ENCODE measurements around the gene ELN.

ELN gene

DNA sequence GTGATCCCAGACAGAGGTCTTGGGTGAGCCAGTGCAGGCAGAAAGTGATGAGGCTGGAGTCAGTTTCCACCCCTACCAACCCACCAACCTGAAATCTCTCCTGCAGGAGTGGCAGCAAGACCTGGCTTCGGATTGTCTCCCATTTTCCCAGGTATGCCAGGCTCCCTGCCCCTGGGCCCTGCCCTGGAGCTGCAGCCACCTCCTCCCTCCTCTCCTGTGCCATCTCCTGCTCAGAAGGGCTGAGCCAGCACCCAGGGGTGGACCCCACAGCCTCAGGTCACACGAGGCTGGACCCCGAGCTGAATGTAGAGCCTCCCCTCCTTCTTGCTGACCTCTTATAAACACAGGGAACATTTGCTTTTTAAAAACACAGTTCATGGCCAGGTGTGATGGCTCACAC lies 38.7 kb downstream of the ELN start:
- no peak for DNase-seq

DNA sequence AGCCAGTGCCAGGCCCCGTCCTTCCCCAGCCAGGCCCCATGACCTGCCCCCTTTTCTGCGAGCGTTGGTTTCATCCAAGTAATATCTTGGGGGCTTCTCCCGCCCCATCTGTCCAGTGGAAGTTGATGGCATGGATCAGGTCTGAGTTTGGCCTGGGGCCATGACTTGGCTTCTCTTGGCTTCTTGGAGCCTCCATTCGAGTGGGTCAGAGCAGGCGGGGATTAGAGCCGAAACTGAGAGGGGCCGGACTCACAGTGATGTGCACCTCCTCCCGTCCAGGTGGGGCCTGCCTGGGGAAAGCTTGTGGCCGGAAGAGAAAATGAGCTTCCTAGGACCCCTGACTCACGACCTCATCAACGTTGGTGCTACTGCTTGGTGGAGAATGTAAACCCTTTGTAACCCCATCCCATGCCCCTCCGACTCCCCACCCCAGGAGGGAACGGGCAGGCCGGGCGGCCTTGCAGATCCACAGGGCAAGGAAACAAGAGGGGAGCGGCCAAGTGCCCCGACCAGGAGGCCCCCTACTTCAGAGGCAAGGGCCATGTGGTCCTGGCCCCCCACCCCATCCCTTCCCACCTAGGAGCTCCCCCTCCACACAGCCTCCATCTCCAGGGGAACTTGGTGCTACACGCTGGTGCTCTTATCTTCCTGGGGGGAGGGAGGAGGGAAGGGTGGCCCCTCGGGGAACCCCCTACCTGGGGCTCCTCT lies 40.6 kb downstream of the ELN start:
- no peak for DNase-seq

DNA sequence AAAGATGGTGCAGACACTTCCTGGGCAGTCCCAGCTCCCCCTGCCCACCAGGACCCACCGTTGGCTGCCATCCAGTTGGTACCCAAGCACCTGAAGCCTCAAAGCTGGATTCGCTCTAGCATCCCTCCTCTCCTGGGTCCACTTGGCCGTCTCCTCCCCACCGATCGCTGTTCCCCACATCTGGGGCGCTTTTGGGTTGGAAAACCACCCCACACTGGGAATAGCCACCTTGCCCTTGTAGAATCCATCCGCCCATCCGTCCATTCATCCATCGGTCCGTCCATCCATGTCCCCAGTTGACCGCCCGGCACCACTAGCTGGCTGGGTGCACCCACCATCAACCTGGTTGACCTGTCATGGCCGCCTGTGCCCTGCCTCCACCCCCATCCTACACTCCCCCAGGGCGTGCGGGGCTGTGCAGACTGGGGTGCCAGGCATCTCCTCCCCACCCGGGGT lies 41.1 kb downstream of the ELN start:
- DNase-seq: no peak

DNA sequence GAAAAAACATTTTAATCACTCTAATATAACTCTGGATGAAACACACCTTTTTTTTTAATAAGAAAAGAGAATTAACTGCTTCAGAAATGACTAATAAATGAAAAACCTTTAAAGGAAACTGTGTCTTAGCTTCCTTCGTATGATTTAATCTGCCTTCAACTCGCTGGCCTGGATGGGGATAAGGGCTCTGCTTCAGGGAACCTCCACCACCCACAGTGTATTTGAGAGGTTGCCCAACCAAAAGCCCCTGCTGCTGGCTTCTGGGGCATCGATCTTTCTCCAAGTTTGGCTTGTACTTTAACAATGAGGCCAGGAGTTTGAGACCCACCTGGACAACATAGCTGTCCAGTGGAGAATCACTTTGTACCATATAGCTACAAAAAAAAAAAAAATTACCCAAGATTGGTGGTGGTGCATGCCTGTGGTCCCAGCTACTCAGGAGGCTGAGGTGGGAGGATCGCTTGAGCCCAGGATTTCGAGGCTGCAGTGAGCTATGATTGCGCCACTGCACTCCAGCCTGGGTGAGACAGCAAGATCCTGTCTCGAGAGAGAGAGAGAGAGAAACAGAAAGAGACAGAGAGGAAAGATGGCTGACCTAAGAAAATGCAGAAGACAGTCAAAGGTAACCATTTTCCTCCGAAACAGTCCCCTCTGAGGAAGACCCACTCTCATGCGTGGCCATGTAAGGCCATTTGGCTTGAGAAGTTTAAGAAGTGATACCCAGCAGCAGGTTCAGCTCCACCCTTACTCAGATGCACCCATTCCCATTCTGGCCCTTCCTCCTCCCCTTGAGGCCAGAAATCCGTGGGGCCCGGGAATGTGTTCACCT lies 42.0 kb downstream of the ELN start:
- DNase-seq: no peak

DNA sequence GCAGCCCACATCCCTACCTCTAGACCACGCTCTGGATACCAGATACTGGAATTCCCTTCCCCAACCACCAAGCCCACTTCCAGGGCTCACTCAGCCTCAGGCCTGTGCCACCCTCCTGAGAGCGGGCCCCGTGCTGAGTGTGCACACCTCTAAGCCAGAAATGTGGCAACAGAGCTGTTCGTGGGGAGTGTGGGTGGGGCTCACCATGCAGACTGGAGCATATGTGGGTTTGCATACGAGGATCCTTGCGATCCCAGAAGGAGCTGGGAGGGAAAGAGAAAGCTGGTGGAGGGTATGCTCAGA lies 42.6 kb downstream of the ELN start:
- no peak for DNase-seq

DNA sequence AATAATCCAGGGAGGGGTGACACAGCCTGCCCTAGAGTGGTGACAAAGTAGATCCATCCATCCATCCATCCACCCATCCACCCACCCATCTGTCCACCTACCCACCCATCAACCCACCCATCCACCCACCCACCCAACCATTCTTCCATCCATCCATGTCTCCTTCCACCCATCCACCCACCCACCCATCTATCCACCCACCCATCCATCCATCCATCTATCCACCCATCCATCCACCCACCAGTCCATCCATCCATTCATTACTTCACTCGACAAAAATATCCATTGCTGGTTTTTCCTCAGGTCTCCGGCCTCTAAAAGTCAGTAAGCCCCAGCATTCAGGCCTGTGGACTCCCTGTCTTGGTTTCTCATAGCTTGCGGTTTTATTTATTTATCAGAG lies 43.1 kb downstream of the ELN start:
- DNase-seq: no peak

DNA sequence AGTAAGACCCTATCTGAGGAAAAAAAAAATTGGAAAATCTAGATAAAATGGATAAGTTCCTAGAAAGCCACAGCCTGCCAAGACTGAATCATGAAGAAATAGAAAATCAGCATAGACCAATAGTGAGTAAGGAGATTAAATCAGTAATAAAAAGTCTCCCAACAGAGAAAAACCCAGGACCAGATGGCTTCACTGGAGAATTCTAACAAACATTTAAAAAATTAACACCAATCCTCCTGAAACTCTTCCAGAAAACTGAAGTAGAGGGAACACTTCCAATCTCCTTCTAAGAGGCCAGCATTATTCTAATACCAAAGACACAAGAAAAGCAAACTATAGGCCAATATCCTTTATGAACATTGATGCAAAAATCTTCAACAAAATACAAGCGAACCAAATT lies 46.8 kb downstream of the ELN start:
- DNase-seq: no peak

DNA sequence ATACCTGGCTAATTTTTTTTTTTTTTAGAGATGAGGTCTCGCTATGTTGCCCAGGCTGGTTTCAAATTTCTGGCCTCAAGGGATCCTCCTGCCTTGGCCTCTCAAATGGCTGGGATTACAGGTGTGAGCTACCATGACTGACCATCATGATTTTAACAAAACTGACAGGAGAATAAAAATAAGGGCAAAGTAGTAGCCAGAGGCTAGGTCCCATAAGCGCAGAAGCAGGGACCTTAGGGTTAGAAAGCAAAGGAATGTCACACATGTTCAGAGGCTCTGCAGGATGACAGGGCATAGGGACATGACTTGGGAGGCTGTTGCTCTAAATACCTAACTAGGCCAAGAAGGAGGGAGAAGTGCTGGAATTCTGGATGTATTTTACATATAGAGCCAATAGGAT lies 50.5 kb downstream of the ELN start:
- DNase-seq: no peak

DNA sequence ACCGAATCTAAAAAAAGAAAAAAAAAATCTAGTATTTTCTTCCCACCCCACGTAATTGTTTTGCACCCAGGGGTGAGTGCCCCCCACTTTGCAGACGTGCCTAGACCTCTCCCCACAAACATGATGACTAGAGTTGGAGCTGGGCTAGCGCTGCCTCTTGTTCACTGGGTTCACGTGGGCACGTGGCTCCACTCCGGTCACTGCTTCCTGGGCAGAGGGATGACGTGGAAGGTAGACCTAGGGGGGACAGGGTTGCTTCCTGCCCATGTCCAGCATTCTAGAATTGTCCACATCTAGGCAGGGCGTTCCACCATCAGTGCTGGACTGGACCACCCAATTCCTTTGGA lies 54.8 kb downstream of the ELN start:
- DNase-seq: no peak

DNA sequence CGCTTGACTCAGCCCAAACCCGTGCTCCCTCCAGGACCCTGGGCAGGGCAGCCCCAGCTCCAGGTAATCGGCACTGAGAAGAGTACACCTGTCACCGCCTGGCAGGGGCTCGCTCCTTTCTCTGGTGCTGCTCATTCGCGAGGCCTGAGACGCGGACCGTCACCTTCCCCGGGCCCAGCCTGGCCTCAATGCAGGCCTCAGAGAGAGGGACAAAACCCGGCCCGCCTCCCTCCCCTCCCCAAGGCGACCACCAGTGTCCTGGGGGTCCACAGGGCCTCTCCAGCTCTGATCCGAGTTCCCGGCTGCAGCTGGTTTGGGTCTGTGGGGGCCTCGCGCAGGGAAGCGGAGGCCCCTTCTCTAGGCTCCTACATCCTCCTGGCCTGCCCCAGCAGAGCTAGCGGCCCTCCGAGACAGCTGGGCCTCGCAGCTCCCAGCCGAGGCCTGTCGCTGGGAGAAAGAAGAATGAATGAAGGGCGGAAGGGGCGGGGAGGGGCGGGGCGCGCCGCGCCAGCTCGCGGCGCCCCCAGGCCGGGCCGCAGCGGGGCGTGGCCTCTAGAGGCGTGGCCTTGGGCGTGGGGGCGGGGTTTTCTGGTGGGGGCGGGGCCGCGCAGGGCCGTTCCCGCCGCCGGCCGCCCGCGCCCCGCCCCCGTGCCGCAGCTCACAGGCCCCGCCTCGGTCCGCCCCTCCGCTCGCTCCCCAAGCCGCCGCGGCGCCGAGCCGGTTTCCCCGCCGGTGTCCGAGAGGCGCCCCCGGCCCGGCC lies 55.3 kb downstream of the ELN start, which contains the start of gene LIMK1:
Gene LIMK1, plus strand, starts transcription at position 688 of the 760 bp plus-strand sequence. CDS start 187 bp downstream, outside the sequence.
- no peak for DNase-seq

DNA sequence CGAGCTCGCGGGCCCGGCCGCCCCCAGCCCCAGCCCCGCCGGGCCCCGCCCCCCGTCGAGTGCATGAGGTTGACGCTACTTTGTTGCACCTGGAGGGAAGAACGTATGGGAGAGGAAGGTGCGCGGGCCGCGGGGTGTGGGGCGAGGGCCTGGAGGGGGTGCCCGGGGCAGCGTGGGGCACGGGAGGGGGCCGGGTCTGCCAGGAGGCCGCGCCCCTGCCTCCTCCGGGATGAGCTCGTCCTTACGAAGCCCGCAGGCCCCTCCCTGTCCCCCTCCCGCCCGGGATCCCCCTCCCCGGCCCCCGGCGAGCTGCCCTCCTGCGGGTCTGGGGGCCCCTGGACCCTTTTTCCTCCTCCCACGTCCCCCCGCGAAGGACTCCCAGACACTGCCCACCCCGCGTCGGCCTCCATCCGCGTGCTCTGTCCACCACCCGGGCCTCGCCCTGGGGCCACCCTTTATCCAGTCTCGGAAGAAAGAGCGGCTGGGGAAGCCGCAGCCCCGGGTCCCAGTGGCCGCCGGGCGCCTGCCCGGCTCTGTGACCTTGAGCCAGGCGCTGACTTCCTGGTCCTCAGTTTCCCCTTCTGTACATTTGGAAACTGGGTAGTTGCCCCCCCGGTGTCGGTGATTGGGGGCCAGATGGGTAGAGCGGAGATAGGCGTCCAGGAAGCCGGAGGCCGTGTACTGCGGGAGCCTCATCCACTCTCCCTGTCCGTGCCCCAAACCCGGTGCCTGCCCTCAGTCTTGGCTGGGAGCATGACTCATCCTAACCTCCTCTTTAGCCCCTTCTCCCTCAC lies 56.2 kb downstream of the ELN start:
- DNase-seq: no peak

DNA sequence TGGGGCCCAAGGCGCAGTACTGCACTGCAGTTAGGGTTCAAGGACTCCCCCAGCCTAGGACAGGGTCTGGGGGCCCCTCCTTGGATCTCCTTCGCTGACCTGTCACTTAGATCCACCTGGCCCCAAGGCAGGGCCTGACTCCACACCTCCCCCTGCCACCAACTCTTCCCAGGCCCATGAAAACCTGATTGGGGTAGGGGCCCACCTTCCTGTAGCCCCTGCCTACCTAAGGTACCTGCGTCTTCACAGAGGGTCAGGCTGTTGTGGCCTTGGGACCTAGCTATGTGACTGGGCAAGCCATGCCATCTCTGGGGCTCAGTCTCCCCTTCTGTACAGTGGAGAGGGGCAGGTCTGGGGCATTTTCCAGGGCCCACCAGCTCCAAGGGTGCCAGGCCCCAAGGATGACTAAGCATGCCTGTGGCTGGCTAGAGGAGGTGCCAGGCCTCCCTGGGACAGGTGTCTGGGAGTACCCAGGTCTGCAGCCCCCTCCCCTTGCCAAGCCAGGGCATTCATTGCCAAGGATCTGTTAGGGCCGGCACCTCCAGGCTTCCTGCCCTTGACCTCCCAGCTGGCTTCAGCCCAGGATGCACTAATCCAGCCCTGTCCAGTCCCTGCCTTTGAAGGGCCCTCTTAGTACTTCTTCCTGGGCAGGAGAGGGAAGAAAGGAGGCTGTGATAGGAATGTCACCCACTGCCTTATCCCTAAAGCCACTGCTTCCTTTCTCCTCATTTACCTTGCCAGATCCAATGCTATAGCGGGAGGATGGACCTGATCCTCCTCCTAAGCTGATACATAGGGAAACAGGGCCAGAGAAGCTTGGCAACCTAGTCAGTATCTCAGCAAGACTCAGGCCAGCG lies 57.0 kb downstream of the ELN start:
- DNase-seq: no peak

DNA sequence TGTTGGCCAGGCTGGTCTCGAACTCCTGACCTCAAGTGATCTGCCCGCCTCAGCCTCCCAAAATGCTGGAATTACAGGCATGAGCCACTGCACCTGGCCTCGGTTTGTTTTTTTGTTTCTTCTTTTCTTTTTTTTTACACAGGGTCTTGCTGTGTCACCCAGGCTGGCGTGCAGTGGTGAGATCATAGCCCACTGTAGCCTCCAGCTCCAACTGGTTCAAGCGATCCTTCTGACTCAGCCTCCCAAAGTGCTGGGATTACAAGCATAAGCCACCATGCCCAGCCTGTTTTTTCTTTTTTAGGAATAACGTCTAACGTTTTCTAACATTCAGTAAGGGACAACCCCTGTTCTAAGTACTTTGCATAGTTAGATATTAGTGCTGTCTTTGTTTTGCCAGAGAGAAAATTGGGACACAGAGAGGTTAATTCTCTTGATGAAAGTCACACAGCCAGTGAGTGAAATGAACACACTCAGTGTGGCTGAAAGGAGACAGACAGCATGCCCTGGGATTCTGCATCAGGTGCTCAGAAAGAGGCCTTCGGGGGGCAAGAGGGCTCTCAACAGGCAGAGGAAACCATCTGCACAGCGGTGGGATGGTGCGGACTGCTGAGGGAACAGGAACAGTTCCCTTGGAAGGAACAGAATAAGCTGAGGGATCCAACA lies 59.9 kb downstream of the ELN start:
- DNase-seq: no peak

DNA sequence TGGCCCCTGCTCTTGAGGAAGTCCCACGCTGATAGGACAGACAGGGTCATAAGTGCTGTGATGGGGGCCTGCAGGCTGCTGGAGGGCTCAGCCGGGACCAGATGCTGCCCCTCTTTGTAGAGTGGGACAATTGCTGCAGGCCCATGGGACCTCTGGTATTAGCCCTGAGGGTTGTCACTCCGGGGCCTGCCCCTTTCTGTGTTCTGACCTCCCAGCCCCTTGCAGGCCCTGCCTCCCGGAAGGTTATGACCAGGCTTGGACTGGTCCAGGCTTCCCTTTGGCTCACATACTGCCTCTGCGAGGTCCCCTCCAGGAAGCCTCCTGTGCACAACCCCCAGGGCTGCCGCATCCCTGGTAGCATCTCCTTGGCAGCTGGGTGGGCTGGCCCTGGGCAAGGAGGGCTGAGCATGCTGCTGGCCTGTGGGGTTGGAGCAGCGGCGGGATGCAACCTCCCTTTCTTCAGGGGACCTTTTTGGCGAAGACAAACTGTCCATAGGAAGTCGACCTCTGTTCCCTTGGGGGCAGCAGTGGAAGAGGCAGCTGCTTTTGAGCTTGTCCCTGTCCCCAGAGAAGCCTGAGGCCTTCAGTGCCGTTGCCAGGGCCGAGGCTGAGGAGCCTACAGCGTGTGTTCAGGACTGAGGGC lies 64.5 kb downstream of the ELN start:
- DNase-seq: no peak

DNA sequence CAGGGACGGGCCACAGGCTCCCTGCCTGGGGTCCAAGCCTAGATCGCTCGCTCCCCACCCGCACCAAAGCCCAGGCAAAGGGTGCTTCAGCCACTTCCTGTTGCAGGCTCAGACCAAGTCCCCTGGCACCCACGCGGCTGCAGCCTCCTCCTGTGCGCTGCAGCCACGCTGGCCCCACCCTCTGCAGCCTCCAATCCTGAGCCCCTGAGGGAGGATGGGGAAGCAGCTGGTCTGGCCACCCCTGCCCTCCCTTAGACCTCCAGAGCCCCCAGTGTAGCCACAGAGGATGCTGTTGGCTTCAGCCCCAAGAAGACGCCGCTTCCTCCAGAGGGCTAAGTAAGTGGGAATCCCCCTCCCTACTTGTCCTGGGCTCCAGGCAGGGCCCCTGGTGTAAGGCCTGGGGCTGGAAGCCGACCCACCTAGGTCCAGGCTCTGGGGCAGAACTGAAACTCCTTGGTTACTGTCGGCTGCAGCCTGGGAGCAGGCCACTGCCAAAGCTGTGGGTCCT lies 65.0 kb downstream of the ELN start:
- DNase-seq: no peak

DNA sequence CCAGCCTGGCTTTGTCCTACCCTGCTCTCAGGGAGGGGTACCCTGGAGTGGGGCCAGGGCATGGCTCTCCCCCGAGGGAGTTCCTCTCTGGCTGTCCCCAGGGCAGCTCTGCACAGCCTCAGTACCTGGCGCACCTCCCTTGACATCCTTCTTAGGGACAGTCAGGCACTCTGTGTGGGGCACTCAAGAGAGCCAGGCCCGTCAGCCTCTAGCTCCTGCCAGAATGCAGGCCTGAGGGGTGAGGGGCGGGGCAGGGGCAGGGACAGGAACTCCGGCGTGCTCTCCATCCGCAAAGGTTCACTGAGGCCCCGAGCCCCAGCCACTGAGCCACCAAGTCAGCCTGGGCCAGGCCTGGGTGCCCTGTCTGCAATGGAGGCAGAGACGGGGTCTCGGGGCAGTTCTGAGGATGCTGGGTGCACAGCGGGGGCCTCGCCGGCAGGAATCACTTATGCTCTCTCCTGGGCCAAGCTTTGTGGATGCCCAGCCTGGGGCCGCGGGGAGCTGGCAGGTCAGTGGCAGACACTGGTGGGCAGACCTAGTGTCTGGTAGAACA lies 65.8 kb downstream of the ELN start:
- DNase-seq: no peak

DNA sequence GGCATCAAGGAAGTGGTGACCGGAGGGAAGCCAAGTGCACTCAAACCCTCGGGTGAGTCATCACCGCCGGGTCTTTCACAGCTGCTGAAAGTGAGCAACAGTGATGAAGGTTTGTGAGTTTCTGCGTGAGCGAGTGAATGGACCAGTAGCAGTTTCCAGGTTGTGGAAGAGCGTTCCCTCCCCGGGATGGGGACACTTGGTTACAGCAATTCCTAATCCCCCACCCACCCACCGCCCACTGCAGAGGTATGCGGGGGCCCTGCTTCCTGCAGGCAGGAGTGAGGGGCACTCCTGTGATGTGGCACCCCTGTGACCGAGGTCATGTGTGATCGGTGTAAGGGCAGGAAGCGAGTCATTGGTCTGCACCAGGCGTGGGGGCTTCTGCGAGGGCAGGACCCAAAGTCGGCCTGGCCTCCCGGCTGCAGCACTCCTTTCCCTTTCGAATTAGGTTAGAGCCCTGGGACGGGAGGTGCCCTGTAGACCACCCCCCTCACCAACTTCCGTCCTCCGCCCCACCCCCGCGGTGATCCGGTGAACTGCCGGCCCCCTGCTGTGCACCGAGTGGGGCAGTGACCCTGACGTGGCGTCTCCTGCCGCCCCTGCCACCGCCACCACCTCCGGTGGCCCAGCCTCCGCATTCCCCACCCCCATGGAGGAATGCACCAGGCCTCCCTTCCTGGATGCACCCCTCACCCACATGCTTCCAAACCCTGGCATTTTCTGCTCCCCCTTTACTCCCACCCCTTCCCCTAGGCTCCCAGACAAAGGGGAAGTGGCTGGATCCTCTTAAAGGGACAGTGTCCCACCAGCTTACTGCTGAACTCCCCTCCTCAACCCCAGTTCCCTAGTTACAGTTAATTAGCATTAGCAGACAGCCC lies 66.5 kb downstream of the ELN start:
- DNase-seq: no peak

DNA sequence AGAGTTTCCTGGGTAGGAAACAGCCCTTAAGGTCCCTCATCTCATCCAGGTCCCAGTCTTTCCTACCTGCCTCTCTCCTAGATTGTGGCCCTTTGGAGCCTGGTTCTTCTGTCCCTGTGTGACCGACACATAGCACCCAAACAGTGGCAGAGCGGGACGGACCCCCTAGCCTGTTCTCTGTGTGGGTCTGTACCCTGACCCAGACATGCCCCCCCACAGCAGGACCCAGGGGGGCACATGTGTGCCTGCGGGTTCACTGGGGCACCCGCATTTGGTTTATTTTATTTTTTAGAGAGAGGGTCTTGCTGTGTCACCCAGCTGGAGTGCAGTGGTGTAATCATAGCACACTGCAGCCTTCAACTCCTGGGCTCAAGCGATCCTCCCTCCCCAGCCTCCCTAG lies 67.2 kb downstream of the ELN start:
- no peak for DNase-seq

DNA sequence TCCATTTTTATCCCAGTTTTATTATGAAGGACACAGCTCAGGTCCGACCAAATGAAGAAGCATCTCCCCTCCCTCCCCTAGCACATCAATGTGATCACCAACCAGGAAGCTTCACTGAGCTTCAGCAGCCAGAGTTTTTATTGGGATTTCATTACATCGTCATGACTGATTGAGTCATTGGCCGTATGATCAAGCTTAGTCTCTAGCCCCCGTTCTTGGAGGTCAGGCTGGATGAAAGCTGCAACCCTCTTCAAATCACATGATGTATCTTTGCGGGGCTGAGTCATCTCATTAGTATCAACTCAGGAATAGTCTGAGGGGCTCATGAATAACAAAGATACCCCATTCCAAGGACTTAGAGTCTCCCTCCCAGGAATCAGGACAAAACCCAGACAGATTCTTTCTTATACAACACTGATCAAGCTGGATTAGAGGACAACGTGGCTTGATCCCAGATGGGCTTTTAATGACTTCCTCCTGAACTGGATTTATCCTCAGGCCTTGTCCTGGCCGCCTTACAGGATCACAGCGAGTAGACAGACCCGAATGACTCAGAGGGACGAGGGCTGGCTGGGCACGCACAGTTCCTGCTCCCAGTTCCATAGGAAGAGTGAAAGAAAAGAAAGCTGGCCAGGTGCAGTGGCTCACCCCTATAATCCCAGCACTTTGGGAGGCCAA lies 70.1 kb downstream of the ELN start:
- no peak for DNase-seq

Measured in NCI-H524 treated with DMSO at 0.1 percent for 48 hours (cell line).